GM12892 (cell line): Measurements from ENCODE around the gene LHFPL3.

ENCODE experiments used
- DNase-seq: peaks from one replicate; pipeline ENCODE4 v3.0.0; 2011; ENCODE audit not compliant: insufficient read length
- FAIRE-seq: peaks from 2 replicates; lab custom pipeline; 2011; peaks lifted over from hg19 to GRCh38; lab: Jason Lieb, UNC
- POLR2A ChIP-seq: IDR thresholded peaks from 2 replicates; pipeline ENCODE4 v1.6.1; 2011; ENCODE audit warnings: low read depth, low read length, control low read depth
- POLR2AphosphoS5 ChIP-seq: IDR thresholded peaks from 2 replicates; pipeline ENCODE4 v1.6.1; 2011; ENCODE audit warnings: low read depth, low read length, control low read depth
- TAF1 ChIP-seq: IDR thresholded peaks from 2 replicates; pipeline ENCODE4 v1.6.1; 2011; ENCODE audit warnings: low read depth, mild to moderate bottlenecking, control low read depth, low read length, borderline replicate concordance

Gene LHFPL3

DNA sequence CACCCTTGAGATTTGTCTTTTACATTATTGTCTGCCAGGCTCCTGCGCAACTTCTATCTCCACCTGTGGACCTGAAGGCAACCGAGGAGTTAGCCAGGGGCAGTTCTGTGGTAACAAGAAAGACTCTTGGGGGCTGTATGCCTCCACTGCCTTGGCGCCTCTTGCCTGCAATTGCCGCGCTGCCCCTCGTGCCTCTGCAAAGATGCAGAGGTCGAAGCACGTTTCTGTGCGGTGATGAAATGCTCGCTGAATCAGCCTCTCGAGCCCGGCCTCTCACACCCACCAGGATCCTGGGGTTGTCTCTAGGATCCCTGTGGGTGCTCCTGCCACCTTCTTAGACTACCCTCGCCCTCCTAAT is 486 bp upstream of the LHFPL3 start:
- FAIRE-seq: no peak
- DNase-seq: no peak
- TF ChIP-seq POLR2AphosphoS5 (no peak), TAF1 (no peak), POLR2A (no peak)

DNA sequence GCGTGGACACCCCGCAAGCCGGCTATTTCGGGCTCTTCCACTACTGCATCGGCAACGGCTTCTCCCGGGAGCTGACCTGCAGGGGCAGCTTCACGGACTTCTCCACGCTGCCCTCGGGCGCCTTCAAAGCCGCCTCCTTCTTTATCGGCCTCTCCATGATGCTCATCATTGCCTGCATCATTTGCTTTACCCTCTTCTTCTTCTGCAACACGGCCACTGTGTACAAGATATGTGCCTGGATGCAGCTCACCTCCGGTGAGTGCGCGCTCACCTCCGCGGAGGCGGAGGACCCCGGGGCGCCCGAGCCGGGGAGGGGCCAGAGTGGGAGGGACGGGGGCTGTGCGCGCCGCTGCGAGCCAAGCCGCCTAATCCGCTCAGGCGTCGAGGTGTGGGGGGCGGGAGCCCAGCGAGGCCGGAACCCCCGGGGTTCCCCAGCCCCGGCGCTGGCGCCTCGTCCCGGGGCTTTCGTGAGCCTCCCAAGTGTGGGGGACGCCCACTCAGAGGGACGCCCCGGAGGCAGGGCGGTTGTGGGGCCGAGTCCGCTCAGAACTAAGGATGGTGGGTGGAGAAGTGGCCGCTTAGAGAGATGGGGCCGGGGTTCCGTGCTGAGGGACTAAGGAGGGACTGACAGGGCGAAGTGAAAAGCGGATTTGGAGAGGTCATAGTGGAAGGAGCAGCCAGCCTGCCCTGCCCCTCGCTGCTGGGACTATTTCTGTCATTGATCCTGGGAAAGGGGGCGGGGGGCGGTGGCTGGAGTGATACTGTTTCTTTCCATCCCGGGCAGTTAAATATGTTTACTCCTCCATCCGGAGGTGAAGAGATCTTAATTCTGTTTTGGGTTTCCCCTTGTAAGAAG is 795 bp downstream of the LHFPL3 start:
- DNase-seq (no peak), FAIRE-seq (no peak)
- no peak for TF ChIP-seq POLR2A
- TF ChIP-seq TAF1: no peak
- no peak for TF ChIP-seq POLR2AphosphoS5

DNA sequence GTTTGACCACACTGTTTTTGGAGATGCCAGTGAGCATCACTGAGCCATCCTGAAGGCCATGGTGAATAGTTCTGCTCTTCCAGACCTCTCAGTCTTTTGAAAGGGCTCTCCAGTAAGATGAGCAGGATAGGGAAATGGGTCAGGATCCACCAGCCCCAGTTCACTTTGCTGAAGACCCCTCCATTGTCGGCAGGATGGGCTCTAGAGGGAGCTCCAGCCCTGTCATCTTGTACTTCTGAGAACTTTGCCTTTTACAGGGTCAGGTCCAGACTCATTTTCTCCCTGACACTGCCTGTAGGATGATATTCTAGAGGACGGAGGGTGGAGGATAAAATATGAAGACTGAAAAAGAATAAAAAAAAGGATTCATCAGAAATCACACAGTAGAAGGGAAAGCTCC is 13.1 kb downstream of the LHFPL3 start:
- TF ChIP-seq POLR2A (no peak), TAF1 (no peak), POLR2AphosphoS5 (no peak)
- FAIRE-seq (no peak), DNase-seq (no peak)

DNA sequence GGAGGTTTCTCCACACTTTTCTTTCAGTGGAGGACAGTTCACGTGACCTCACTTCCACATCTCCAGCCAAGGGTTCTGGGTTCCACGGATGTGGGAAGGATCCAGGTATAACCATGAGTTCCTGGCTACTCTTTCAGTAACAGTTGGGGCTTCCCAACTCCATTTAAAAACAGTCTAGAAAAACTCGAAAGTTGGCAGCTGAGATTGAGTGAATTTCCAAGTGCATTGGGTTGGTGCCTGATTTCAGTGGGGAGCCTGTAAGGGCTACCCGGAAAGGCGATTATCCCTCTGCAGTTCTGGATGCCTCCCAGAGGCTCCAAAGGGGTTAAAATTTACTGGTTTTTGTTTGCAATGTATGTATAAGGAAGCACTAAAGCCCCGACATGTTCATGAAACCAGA is 24.3 kb downstream of the LHFPL3 start:
- TF ChIP-seq TAF1 (no peak), POLR2A (no peak), POLR2AphosphoS5 (no peak)
- no peak for DNase-seq
- no peak for FAIRE-seq

DNA sequence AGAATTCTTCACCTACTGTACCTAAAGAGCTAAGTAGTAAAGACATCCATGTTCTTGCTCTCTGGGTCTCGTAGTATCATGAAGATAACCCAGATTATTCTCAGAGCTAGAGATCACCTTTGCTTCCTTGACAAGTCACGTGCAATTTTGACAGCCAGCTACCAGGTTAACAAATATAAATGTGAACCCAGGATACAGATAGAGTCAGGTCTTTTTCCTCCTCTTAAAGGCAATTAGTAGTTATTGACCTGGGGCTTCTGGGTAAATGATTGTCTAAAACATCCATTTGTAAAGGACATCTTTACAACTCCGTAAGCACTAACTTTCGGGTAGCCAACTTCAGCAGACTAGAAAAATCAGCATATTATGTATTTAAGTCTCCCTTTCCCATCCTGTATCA is 28.8 kb downstream of the LHFPL3 start:
- TF ChIP-seq POLR2A (no peak), POLR2AphosphoS5 (no peak), TAF1 (no peak)
- DNase-seq: no peak
- FAIRE-seq: no peak

DNA sequence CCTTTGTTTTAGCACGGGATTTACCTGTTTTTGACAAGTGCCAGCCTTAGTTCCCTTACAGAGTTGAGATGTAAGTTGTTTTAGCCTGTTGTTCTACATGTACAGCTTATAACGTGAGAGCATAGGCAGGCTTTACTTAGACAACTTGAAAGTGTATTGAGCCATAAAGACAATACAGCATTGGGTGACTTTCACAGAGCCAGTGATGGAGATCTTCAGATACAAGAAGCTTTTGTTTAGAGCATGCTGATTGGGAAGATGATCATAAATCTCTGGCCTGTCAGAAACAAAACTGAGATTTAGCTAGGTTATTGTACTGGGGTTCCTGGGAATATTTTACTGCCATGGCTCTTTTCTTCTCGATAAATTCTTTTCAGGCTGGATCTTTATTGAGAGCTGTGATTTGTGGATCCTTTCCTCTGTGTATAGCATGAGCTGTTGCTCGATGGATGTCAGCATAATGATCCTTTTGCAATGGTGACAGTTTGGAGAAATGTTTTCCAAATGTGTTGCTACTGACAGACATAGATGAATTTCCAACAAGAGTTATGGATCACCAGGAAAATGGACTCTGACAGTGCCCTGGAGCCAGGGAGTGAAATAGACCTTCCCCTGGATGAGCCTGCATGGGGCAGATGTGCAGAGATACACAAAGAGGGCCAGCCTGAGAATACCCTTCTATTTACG is 30.2 kb downstream of the LHFPL3 start:
- DNase-seq: no peak
- TF ChIP-seq POLR2AphosphoS5 (no peak), POLR2A (no peak), TAF1 (no peak)
- no peak for FAIRE-seq

DNA sequence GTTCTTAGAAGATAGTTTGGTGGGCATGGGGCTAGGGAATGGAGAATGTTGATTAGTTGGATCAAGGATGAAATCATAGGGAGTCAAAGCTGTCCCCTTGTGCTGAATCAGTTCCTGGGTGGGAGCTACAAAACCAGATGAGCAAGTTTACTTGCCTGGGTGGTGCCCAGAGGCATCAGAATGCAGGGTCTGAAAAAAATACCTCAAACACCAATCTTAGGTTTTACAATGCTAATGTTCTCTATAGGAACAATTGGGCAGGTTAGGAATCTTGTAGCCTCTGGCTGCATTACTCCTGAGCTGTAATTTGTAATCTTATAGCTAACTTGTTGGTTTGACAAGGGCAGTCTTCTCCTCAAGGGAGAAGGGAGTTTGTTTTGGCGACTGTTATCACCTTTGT is 34.4 kb downstream of the LHFPL3 start:
- TF ChIP-seq TAF1 (no peak), POLR2AphosphoS5 (no peak), POLR2A (no peak)
- FAIRE-seq: no peak
- no peak for DNase-seq

DNA sequence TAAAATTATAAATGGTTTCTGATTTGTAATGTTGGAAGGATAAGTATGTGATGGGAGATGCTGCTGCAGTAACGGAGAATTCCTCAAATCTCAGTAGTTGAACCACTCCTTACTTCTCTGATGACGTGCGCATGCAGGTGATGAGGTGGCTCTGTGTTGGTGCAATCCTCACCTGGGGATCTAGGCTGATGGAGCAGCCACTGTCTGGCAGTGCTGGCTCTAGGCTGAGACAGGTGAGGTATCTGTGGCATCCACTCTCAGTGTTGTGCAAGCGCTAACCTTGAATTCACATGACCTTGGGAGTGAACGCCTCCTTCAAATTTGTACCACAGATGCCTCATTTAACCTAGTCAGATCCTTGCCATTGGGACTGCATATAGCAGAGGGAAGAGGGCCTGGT is 35.0 kb downstream of the LHFPL3 start:
- no peak for FAIRE-seq
- no peak for TF ChIP-seq TAF1
- TF ChIP-seq POLR2A: no peak
- TF ChIP-seq POLR2AphosphoS5: no peak
- DNase-seq: no peak

DNA sequence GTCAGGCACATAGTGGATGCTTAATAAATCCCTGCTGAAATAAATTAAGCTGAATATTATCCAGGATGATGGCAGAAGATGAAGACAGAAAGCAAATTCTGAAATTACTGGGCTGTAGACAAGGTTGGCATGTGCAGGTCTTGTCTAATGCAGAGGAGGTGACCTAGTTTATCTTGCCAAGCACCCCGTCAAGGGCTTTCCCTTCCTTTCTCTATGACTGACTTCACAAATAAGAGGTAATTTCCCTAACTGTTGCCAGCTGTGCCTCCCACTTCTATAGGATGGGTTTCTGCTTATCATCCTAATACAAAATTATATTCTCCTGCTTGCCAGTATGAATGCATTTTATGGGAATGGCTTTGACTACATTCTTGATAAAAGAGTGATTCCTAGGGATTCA is 38.0 kb downstream of the LHFPL3 start:
- TF ChIP-seq POLR2AphosphoS5: no peak
- TF ChIP-seq POLR2A: no peak
- no peak for TF ChIP-seq TAF1
- DNase-seq: no peak
- peak; percentile 56 for FAIRE-seq

DNA sequence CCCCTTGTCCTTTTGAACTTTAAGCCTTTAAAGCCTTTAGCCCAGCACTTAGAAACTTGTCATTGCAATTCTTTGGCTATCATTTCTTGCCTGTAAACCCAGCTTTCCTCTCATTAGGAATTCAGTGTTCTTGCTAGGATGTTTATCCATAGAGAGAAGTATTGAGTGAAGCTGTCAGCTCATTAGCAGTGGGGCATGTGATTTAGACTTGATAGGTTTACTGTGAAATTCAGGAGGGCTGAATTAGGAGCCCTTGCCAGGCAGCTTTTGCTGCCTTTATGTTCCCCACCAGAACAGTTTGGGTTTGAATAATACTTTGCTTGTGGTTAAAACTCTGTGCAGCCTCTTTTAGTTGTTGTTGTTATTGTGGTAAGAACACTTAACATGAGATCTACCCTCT is 39.5 kb downstream of the LHFPL3 start:
- FAIRE-seq (no peak), DNase-seq (no peak)
- TF ChIP-seq TAF1 (no peak), POLR2A (no peak), POLR2AphosphoS5 (no peak)

DNA sequence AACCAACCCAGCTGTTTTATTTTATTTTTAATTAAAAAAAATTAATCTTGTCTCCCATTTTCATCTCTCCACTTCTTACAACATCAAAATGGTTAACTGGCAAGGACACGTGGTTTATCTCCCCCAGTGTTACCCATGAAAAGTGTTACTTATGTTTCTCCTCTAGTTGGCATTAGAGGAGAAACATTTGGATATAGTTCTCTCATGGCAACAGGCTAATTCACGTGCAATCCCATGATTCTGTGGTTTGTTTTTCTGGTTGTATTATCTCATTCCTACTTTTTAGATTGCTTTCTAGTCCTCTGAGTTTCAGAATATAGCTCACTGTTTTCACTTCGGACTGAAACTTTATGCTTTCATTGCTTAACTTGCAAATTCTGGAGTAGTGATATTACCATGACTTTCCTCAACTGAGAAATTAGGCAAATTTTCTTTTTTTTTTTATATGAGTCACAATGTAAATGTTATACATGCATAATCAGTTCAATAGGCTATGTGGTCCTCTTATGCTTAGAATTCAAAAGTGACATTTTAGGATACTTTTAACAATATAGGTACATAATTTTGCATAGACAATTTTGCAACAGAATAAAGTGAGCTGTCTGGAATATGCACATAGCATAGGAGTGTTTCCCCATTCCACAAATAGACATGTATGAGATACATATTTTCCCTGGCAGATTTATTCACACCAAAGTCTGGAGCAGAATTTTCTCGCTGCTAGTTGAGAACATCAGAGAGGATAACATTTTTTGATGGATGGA is 43.0 kb downstream of the LHFPL3 start:
- no peak for TF ChIP-seq POLR2AphosphoS5
- no peak for DNase-seq
- FAIRE-seq: no peak

DNA sequence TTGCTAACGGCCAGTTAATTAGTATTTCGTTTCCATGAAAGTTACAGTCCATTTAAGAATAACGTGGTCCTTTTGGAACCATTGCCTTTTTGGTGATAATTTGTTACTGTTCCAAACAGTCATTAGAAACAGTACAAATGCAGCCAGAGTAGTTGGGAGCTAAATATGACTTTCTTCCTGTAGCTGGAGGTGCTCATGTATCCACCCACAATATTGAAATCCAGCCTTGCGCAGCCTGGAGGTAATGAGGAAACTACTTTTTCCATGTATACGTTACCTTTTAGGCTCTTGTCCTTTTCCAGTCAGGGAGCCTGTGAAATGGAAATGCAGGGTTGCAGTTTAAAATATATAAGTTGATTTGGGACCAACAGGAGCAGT is 43.6 kb downstream of the LHFPL3 start:
- no peak for DNase-seq
- no peak for FAIRE-seq
- TF ChIP-seq POLR2AphosphoS5 (no peak), POLR2A (no peak), TAF1 (no peak)
